AML-193 (cell line): ENCODE data around the gene EFHD1.
"Not testable (repeated sequence)": the region's sequence is repeated elsewhere in the genome, so short reads cannot be mapped to it uniquely, and the experiment has no call there.

Experiments
- DNase-seq, 2 experiments: peaks; one replicate each; lab custom pipeline; 2025; lab: John Stamatoyannopoulos, UW

Gene EFHD1

GRCh38 chr2:232621186-232621585 lies 12.2 kb upstream of the EFHD1 start:
- no peak for DNase-seq

DNA sequence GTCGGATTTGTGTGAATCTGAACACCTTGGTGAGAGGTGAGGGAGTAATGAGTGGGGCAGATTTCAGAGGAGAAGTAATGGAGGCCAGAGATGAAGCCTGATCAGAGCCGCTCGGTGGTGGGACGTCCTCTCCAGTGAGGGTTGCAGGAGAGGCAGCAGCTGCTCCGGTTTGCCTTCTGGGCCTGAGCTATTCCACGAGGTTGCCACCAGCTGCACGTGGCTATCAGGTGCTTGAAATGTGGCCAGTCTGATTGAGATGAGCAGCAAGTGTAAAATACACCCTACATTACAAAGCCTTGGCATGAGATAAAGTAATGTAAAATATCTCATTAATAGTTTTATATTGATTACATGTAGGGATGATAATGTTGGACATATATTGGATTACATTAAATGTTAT lies 10.8 kb upstream of the EFHD1 start:
- DNase-seq = no peak

DNA sequence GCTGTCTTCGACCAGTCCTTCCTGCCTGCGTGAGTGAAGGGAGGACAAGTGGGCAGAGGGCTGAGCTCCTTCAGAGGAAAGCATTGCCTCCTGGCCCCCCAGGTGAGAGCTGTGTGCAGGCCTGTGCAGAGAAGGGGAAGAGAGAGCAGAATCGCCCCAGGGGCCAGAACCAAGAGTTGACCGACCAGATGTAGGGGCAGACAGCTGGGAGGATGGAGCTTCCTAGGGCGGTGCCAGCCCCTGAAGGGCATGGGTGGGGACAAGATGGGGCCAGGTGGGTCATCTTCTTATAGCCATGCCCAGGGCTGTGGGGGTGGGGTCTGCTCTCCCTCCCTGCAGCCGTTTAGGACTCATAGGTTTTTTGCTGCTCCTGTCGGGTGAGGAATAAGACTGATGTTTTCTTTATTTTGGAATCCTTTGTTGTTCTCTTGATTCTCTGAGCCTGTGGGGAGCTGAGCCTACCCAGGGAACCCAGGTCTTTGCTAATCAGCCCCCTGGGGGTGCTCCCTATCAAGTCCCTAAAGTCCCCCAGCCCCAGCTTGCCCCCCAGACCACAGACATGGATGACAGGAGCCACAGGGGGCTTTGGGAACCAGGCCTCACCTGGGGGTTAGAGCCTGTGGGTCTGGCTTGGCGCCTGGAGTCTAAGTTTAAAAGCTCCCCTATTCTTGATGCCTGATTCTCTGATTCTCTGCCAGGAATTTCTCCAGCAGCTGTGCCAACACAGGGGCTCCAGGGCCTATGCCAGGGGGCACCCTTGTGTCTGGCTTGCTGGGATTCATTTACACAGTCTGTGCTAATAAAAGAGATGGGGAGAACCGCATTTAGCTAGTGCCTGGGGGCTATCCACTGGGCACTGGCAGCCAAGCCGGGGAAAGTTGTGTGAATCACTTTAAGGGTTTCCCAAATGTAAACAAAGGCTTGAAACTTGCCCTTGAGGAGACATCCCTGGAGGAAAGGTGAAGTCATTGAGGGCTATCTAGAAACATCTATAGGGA lies 9.3 kb upstream of the EFHD1 start:
- no peak for DNase-seq

GRCh38 chr2:232626584-232626983 lies 6.8 kb upstream of the EFHD1 start:
- no peak for DNase-seq

GRCh38 chr2:232628466-232629128 lies 4.8 kb upstream of the EFHD1 start:
- DNase-seq = no peak

DNA sequence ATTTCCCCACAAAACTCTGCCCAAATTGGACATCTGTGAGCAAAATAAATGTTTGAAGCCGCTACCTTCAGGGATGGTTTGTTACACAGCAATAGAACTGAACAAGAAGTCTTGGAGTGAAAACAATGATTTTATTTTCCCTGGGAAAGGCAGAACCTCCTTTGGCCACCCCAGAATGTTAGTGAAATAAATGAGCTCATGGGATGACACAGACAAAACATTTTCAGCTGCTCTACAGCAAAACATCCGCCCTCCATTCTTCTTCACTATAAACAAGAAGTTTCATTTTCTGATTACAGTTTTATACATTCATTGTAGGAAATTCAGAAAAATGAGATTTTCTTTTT lies 4.3 kb upstream of the EFHD1 start:
- DNase-seq = no peak

- no peak for DNase-seq
Measured at GRCh38 chr2:232632229-232632903, 1.0 kb upstream of the EFHD1 start.

- no peak for DNase-seq
Measured at GRCh38 chr2:232632904-232633412, 446 bp upstream of the EFHD1 start.

- DNase-seq = no peak
Measured at GRCh38 chr2:232634206-232635150, 1.1 kb downstream of the EFHD1 start.

DNA sequence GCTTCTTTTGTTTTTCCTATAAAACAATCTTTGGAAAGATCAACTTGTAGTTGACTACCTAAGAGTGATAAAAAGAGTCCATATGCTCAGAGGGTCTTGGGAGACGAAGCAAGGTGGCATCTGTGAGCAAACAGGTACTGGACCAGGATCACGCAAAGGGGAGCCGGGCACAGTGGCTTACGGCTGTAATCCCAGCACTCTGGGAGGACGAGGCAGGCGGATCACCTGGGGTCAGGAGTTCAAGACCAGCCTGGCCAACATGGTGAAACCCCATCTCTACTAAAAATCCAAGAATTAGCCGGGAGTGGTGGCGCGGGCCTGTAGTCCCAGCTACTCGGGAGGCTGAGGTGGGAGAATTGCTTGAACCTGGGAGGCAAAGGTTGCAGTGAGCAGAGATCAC lies 2.0 kb downstream of the EFHD1 start:
- DNase-seq = not testable (repeated sequence)

DNA sequence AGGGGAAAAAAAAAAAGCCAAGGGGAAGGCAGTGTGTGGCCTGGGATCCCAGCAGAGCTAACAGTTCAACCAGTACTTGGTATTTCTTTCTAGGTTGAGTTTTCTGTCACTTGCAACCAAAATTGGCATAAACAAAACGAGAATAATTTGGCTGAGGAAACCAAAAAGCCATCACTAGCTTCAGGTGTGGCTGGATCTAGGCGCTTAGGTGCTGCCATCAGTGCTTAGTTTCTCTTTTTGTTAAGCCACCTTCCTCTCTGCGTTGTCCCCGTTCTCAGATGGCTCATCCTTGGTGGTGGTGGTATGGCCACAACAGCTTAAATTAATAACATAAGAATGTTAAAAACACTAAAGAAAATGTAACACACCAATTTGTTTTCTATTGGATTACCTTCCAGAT lies 2.4 kb downstream of the EFHD1 start:
- no peak for DNase-seq

DNA sequence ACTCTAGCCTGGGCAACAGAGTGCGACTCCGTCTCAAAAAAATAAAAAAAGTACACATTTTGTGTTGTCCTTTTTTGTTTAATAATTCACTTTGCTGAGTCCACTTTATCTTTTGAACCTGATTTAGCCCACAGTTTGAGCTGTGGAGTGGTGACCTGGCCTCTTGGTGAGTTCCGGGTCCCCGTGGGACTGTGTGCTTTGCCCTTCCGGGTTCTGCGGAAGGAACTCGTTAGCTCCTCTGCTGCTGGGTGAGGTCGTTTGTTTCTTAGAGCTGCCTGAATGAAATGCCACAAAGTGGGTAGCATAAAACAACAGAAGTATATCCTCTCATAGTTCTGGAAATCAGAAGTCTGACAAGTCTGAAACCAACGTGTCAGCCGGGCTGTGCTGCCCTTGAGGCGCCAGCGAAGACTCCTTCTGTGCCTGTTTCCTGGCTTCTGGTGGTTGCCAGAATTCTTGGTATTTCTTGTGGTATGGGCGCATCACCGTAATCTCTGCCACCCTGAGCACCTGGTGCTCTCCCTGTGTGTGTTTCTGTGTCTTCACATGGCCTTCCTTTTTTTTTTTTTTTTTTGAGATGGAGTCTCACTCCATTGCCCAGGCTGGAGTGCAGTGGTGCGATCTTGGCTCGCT lies 3.5 kb downstream of the EFHD1 start:
- DNase-seq = no peak

DNA sequence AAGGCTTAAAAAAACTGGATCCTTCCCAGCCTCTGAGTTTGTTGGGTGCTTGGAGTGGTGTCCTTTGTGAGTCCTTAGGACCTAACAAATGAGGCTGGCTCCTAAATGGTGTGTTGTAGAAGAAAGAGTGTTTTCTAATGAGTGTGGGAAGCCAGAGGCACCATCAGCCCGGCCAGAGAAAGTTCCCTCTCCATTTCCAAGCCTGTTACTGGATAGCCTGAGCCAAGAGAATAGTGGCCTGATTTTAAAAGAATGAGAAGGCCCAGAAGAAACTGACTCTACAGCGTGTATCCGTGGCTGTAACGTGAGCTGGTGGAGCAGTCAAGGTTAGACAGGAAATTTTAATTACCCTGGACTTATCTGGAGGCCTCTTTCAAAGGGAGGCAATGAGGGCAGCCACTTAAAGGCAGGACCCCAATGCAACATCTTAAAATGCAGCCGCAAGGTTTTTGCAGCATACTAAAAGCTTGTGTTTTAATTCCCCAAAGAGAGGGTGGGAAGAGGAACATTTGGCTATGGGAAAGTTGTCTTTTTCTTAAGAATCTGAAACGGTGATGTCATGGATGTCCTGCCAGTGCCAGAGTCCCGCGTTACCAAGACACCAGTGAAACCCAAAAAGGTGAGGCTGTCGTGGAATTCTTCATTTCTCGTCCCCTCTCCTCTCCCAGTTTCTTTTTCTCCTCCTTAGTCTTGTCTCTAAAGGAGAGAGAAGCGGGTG lies 4.6 kb downstream of the EFHD1 start:
- DNase-seq = no peak

DNA sequence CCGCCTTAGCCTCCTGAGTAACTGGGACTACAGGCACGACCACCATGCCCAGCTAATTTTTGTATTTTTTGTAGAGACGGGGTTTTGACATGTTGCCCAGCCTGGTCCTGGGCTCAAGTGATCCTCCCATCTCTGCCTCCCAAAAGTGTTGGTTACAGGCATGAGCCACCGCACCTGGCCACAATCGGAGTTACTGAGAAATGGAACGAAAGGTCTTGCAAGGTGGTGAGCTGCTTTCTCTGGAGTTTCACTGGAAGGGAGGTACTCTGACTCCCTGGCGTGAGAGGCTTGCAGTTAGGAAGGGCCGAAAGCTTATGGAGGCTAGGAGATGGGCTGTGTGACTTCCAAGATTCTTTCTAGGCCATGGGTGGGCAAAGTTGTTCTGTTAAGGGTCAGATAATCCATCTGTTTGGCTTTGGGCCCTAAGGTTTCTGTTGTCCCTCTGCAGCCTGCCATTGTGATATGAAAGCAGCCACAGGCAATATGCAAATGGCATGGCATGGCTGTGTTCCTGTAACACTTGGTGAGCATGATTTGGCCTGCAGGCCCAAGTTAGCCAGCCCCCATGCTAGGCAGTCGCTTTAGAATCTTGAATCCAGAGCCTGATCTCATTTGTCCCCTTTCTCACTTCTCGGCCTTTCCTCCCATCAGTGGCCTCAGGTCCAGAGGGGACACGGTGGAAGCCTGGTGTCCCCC lies 7.9 kb downstream of the EFHD1 start:
- DNase-seq = no peak

DNA sequence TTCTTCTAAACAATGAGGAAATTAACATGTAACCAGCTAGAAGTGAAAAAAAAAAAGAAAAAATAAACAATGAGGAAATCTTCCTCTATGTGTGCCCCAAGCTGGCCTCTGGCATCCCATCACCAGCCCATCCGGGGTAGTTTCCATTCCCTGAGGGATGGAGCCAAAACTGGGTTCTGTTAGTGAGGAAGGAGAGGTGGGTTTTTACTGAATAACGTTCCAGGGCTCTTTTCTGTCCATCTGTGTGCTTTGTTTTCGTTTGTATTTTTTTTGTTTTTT lies 9.7 kb downstream of the EFHD1 start:
- DNase-seq = no peak

GRCh38 chr2:232643813-232644347 lies 10.5 kb downstream of the EFHD1 start:
- DNase-seq = no peak

GRCh38 chr2:232645061-232645460 lies 11.7 kb downstream of the EFHD1 start:
- no peak for DNase-seq

DNA sequence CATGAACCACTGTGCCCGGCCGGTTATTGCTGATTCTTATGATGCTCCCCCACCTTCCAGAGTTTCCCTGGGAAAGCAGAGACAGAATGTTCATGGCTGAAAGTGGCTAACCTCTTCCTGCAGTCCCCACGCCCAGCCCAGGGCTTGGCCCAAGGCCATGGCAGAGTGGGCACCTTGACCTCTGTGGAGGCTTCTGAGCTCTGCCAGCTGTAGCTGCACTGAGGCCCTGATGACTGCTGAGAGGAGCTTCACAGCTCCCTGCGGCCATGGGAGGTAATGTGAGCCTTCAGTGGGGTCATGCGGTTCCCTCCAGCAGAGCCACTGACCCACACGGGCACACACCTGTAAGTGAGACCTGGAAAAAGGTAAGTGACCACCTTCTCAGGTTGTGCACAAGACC lies 13.3 kb downstream of the EFHD1 start:
- DNase-seq = no peak

DNA sequence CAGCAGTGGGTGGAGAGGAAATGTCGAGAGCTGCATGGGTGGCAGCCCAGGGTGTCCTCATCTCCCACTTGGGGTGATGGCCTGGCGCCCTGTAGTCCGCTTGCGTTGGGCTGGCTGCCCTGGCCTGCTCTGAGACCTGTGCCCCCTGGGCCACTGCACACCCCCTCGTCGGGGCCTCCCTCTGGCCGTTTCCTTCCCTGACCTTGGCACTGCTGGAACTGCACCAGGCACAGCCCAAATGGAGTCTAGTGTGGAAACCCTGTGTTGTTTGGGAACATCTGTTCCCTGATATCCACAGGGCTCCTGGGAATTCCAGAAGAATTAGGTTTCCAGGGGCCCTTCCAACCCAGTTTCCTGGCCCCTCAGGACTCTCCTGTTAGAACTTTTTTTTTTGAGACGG lies 13.9 kb downstream of the EFHD1 start:
- DNase-seq = no peak

DNA sequence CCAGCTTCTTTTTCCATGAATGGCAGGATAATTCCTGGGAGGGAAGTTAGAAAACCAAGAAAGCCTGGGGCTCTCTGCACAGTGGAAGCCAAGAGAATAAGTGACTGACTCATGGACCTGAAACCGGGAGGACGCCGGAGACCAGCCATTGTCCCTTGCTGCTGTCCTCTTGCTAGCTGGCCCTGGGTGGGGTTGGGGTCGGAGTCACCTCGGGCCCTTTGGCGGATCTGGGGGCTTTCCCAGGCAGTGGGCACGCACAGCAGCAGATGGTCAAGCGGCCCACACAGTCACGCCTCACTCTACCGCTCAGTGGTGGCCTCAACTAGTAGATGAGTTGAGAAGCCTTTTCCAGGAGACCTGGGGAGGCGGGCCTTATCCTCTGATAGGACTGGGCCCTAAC lies 15.6 kb downstream of the EFHD1 start:
- DNase-seq = no peak
